ENCODE data around the gene UBE4B.

GRCh38 chr1:10128101-10128765, 95.5 kb downstream of the UBE4B start:
- TF ChIP-seq CTCF (IDR thresholded peaks at IDR 0.05) (no peak), POLR2AphosphoS5 (IDR thresholded peaks at IDR 0.05; ENCODE audit: low read depth, low read length) (no peak), REST (IDR thresholded peaks at IDR 0.05; ENCODE audit: insufficient read depth in 1 of 2, low read depth in 2 of 2, low read length in 1 of 2) (no peak), SIN3A (IDR thresholded peaks at IDR 0.05; ENCODE audit: borderline replicate concordance, insufficient read depth, low read depth, low read length) (no peak)
